ENCODE measurements around the gene TMED7. TPM values are rescaled to one million over a fixed set of nuclear protein-coding genes. Genes with fewer than 3 reads are reported as not detected.
A peak's percentile ranks its signal among the peaks of the same experiment; 100 is the strongest.
"Not testable (repeated sequence)": the region's sequence is repeated elsewhere in the genome, so short reads cannot be mapped to it uniquely, and the experiment has no call there.

Gene TMED7
- total RNA-seq (150 TPM), polyA plus RNA-seq (49.0 TPM)

GRCh38 chr5:115625579-115626444 lies at the start of gene TMED7:
TSS of gene TMED7 (minus strand) at chr5:115626036. CDS start at chr5:115625792, 244 bp downstream.
- under 1% methylated on average over 77 of the region's 77 CpGs for WGBS

GRCh38 chr5:115674782-115675181 lies 48.9 kb upstream of the TMED7 start:
- H3K4me3 ChIP-seq (ENCODE audit: low read depth, low read length); H3K27ac ChIP-seq (ENCODE audit: low read depth); H3K36me3 ChIP-seq (ENCODE audit: insufficient read depth); H3K4me1 ChIP-seq (ENCODE audit: insufficient read depth); DNase-seq (ENCODE audit: extremely low spot score): not testable (repeated sequence)
- 80% methylated on average over 11 of the region's 11 CpGs for WGBS

More at GRCh38 chr5:115625579-115626444, at the start of gene TMED7:
- Histone ChIP-seq H3K36me3 (ENCODE audit: insufficient read depth) (no peaks in the 10 kb centered on the region), H3K4me3 (ENCODE audit: low read depth, low read length) (peak within 1 kb of the TSS; percentile 80), H3K4me1 (ENCODE audit: insufficient read depth) (peaks cover 2% of the 10 kb centered on the region), H3K27ac (ENCODE audit: low read depth) (peak within 1 kb of the TSS; percentile 90)
- DNase-seq (ENCODE audit: extremely low spot score), result peak; percentile 96

- 1% methylated on average over 1 of the region's 1 CpG for WGBS
- H3K27ac ChIP-seq (ENCODE audit: low read depth), result no peak overlapping the region
- H3K4me1 ChIP-seq (ENCODE audit: insufficient read depth), result no peaks in the 10 kb centered on the region
- no peak for DNase-seq (ENCODE audit: extremely low spot score)
- no peaks in the 10 kb centered on the region for H3K36me3 ChIP-seq (ENCODE audit: insufficient read depth)
- no peak overlapping the region for H3K4me3 ChIP-seq (ENCODE audit: low read depth, low read length)
Observed at GRCh38 chr5:115673596-115673995, 47.8 kb upstream of the TMED7 start.

GRCh38 chr5:115671939-115672338 lies 46.1 kb upstream of the TMED7 start:
- WGBS, result 91% methylated on average over 1 of the region's 1 CpG
- DNase-seq (ENCODE audit: extremely low spot score), result no peak
- Histone ChIP-seq H3K27ac (ENCODE audit: low read depth) (no peak overlapping the region), H3K4me3 (ENCODE audit: low read depth, low read length) (no peak overlapping the region), H3K36me3 (ENCODE audit: insufficient read depth) (no peaks in the 10 kb centered on the region), H3K4me1 (ENCODE audit: insufficient read depth) (no peaks in the 10 kb centered on the region)

GRCh38 chr5:115666023-115666422 lies 40.2 kb upstream of the TMED7 start:
- Histone ChIP-seq H3K4me1 (ENCODE audit: insufficient read depth) (no peaks in the 10 kb centered on the region), H3K4me3 (ENCODE audit: low read depth, low read length) (no peak overlapping the region), H3K27ac (ENCODE audit: low read depth) (no peak overlapping the region), H3K36me3 (ENCODE audit: insufficient read depth) (no peaks in the 10 kb centered on the region)
- WGBS, result 68% methylated on average over 2 of the region's 2 CpGs
- DNase-seq (ENCODE audit: extremely low spot score), result no peak

- Histone ChIP-seq H3K36me3 (ENCODE audit: insufficient read depth) (no peaks in the 10 kb centered on the region), H3K4me1 (ENCODE audit: insufficient read depth) (no peaks in the 10 kb centered on the region), H3K27ac (ENCODE audit: low read depth) (no peak overlapping the region), H3K4me3 (ENCODE audit: low read depth, low read length) (no peak overlapping the region)
- 61% methylated on average over 2 of the region's 2 CpGs for WGBS
- no peak for DNase-seq (ENCODE audit: extremely low spot score)
Observed at GRCh38 chr5:115661563-115661962, 35.7 kb upstream of the TMED7 start.

GRCh38 chr5:115661101-115661500 lies 35.3 kb upstream of the TMED7 start:
- DNase-seq (ENCODE audit: extremely low spot score), result peak; percentile 35

GRCh38 chr5:115657881-115658233 lies 32.0 kb upstream of the TMED7 start:
- Histone ChIP-seq H3K4me1 (ENCODE audit: insufficient read depth) (no peaks in the 10 kb centered on the region), H3K27ac (ENCODE audit: low read depth) (no peak overlapping the region), H3K36me3 (ENCODE audit: insufficient read depth) (no peaks in the 10 kb centered on the region), H3K4me3 (ENCODE audit: low read depth, low read length) (no peak overlapping the region)
- 83% methylated on average over 2 of the region's 2 CpGs for WGBS
- no peak for DNase-seq (ENCODE audit: extremely low spot score)

More at GRCh38 chr5:115661101-115661500, 35.3 kb upstream of the TMED7 start:
- WGBS, result 20% methylated on average over 4 of the region's 4 CpGs
- no peak overlapping the region for H3K4me3 ChIP-seq (ENCODE audit: low read depth, low read length)
- H3K36me3 ChIP-seq (ENCODE audit: insufficient read depth), result no peaks in the 10 kb centered on the region
- no peak overlapping the region for H3K27ac ChIP-seq (ENCODE audit: low read depth)
- H3K4me1 ChIP-seq (ENCODE audit: insufficient read depth), result no peaks in the 10 kb centered on the region

GRCh38 chr5:115657125-115657880 lies 31.5 kb upstream of the TMED7 start:
- Histone ChIP-seq H3K4me3 (ENCODE audit: low read depth, low read length) (no peak overlapping the region), H3K36me3 (ENCODE audit: insufficient read depth) (no peaks in the 10 kb centered on the region), H3K27ac (ENCODE audit: low read depth) (no peak overlapping the region), H3K4me1 (ENCODE audit: insufficient read depth) (no peaks in the 10 kb centered on the region)
- WGBS, result 89% methylated on average over 2 of the region's 2 CpGs
- DNase-seq (ENCODE audit: extremely low spot score), result no peak

- DNase-seq (ENCODE audit: extremely low spot score), result no peak
- Histone ChIP-seq H3K4me1 (ENCODE audit: insufficient read depth) (no peaks in the 10 kb centered on the region), H3K36me3 (ENCODE audit: insufficient read depth) (no peaks in the 10 kb centered on the region), H3K27ac (ENCODE audit: low read depth) (no peak overlapping the region), H3K4me3 (ENCODE audit: low read depth, low read length) (no peak overlapping the region)
- 97% methylated on average over 1 of the region's 1 CpG for WGBS
Observed at GRCh38 chr5:115656404-115656803, 30.6 kb upstream of the TMED7 start.

GRCh38 chr5:115655994-115656393 lies 30.2 kb upstream of the TMED7 start:
- Histone ChIP-seq H3K4me1 (ENCODE audit: insufficient read depth) (no peaks in the 10 kb centered on the region), H3K27ac (ENCODE audit: low read depth) (no peak overlapping the region), H3K4me3 (ENCODE audit: low read depth, low read length) (no peak overlapping the region), H3K36me3 (ENCODE audit: insufficient read depth) (no peaks in the 10 kb centered on the region)
- 71% methylated on average over 1 of the region's 1 CpG for WGBS
- DNase-seq (ENCODE audit: extremely low spot score), result no peak

GRCh38 chr5:115649541-115649940 lies 23.7 kb upstream of the TMED7 start:
- H3K4me3 ChIP-seq (ENCODE audit: low read depth, low read length), result no peak overlapping the region
- no peak overlapping the region for H3K27ac ChIP-seq (ENCODE audit: low read depth)
- no peaks in the 10 kb centered on the region for H3K36me3 ChIP-seq (ENCODE audit: insufficient read depth)
- WGBS, result 94% methylated on average over 1 of the region's 1 CpG
- H3K4me1 ChIP-seq (ENCODE audit: insufficient read depth), result no peaks in the 10 kb centered on the region
- no peak for DNase-seq (ENCODE audit: extremely low spot score)

GRCh38 chr5:115648056-115648455 lies 22.2 kb upstream of the TMED7 start:
- 66% methylated on average over 3 of the region's 3 CpGs for WGBS
- Histone ChIP-seq H3K4me1 (ENCODE audit: insufficient read depth) (no peaks in the 10 kb centered on the region), H3K36me3 (ENCODE audit: insufficient read depth) (no peaks in the 10 kb centered on the region), H3K4me3 (ENCODE audit: low read depth, low read length) (no peak overlapping the region), H3K27ac (ENCODE audit: low read depth) (no peak overlapping the region)
- no peak for DNase-seq (ENCODE audit: extremely low spot score)

- not testable (repeated sequence) for H3K4me1 ChIP-seq (ENCODE audit: insufficient read depth); H3K36me3 ChIP-seq (ENCODE audit: insufficient read depth)
- 67% methylated on average over 5 of the region's 5 CpGs for WGBS
Observed at GRCh38 chr5:115645386-115645785, 19.6 kb upstream of the TMED7 start.

More at GRCh38 chr5:115645386-115645785, 19.6 kb upstream of the TMED7 start:
- not testable (repeated sequence) for DNase-seq (ENCODE audit: extremely low spot score); H3K27ac ChIP-seq (ENCODE audit: low read depth); H3K4me3 ChIP-seq (ENCODE audit: low read depth, low read length)
